ENCODE data around the gene PTTG1IP. TPM values are rescaled to one million over a fixed set of nuclear protein-coding genes. Genes with fewer than 3 reads are reported as not detected.
A peak's percentile ranks its signal among the peaks of the same experiment; 100 is the strongest.

PTTG1IP gene
- total RNA-seq, 1 experiment from 2014 or later = 558 TPM

DNA sequence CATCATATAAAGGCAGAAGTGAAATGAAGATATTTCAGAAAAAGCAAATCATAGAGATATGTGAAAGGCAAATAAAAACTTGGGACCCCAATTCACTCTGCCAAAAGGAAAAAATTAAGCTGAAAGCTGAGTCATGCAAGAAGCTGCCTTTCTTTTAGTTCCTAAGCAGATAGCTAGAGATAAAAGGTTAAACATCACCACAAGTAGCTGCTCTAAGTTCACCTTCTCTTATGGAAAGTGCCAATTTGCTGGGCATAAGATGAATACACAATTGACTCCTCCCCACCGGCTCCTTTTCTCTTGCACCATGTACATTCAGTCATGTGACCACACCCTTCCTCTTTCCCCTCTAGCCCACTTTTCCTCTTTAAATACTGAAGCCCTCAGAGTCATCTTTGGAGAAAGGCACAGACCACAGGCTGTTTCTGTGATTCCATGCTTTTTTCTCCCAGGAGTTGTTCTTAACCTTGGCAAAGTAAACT is 50.3 kb downstream of the PTTG1IP start:
- DNase-seq (ENCODE audit: low read depth) = no peak

- no peak for DNase-seq (ENCODE audit: low read depth)
These were observed 50.9 kb downstream of the PTTG1IP start for GRCh38 chr21:44822484-44823178.

DNA sequence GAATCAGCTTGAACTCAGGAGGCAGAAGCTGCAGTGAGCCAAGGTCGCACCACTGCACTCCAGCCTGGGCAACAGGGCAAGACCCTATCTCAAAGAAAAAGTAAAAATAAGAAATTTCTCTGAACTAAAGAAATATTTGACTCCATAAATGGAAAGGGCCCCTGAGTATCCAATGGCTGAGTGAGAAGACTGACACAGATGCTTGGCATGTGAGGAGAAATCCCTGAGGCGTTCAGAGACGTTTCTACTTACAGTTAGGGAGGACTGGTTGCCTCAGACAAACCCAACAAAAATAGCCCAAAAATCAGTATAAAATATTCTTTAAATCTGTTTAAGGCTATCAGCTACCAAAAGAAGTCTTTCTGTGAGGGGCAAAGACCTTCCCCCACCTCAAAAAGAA is 52.6 kb downstream of the PTTG1IP start:
- peak; percentile 70 for DNase-seq (ENCODE audit: low read depth)

DNA sequence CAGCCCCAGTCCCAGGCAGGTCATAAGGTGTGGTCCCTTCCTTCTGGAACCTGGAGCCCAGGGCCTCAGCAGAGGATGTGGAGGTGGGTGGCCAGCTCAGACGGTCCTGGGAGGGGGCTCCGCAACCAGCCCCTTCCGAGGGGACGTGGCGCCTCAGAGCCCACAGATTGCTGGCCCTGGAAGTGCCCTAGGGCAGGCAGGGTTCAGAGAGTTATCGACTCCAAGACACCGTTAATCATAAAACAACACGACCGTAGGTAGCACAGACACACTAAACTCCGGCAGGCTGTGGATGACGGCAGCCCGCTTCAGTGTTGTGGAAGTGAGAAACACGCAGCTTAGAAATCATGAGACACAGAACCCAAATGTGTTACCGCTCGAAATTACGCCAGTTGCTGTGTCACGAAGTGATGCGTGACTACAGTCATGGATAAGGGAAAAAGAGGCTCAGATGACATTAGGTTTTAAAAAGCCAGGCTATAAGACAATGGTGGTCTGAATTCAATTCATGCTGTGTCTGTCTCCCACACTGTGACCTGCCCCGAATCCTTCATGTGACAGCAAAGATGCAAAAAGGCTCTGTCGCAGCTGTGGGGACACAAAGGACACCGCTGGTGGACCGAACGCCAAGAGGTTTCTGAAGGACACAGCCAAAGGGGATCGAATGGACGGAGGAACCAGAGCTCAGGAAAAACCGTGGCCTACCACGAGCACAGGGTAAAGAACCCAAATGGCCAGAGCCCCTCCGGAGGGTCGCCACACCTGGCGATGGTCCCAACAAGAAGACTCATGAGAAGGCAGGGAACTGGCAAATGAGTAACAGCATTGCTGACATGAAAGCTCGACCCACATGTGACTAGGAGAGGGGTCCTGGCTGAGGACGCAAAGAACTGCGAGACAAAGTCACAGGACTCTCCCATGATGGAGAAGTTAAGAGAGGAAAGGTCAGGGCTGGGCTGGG is 53.9 kb downstream of the PTTG1IP start:
- DNase-seq (ENCODE audit: low read depth) = no peak

- no peak for DNase-seq (ENCODE audit: low read depth)
These were observed 54.9 kb downstream of the PTTG1IP start for GRCh38 chr21:44818640-44819011.

DNA sequence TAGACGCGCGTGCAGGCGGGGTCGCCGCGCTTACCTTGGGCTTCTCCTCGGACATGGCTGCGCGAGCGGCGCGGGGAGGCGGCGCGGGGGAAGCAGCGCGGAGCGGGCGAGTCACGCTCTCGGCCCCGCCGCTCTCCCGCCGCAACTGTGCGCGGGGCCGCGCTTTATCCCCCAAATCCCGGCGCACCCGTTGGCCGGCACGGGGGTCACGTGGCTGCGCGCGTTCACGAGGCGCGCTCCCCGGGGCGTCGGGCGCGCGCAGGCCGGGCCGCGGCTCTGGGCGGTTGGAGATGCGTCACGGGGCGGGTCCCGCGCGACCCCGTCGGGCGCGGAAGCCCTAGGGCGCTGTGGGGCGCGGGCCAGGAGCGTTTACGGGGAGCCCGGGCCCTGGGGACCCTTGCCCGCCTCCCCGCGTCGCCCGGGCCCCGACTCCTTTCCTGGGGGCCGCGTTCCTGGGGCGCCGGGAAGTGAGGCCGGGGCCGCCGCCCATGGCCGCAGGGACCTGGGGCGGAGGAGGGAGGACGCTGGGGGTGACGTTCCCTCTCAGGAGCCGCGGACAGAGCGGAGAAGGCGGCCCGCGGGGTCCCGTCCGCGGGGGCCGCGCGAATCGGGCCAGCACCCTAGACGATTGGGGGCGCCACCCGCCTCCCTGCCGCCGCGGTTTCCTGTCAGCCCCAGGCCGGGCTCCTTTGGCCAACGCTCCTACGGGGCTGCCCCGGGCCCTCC is 55.4 kb downstream of the PTTG1IP start, which contains the start of gene SUMO3:
Gene SUMO3 (minus strand): TSS at position 149 of the 726 bp plus-strand sequence. CDS start 94 bp downstream, at position 55.
- DNase-seq (ENCODE audit: low read depth) = peak; percentile 76

DNA sequence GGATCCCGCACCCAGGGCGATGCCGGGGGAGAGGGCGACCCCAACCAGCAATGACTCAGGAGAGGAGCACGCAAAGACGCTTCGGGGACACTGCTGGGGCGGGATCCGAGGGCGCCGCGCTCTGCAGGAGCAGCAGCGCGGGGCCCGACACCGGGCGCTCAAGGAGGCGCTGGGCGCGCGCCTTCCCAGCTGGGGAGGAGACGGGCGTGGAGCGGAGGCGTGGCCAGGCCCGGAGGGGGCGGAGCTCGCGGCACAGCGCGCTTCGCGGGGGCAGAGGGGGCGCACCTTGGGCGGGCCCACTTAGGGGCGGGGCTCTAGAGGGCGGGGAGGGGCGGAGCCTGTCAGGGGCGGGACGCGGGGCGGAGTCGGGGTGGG is 56.0 kb downstream of the PTTG1IP start:
- DNase-seq (ENCODE audit: low read depth) = peak; percentile 61

DNA sequence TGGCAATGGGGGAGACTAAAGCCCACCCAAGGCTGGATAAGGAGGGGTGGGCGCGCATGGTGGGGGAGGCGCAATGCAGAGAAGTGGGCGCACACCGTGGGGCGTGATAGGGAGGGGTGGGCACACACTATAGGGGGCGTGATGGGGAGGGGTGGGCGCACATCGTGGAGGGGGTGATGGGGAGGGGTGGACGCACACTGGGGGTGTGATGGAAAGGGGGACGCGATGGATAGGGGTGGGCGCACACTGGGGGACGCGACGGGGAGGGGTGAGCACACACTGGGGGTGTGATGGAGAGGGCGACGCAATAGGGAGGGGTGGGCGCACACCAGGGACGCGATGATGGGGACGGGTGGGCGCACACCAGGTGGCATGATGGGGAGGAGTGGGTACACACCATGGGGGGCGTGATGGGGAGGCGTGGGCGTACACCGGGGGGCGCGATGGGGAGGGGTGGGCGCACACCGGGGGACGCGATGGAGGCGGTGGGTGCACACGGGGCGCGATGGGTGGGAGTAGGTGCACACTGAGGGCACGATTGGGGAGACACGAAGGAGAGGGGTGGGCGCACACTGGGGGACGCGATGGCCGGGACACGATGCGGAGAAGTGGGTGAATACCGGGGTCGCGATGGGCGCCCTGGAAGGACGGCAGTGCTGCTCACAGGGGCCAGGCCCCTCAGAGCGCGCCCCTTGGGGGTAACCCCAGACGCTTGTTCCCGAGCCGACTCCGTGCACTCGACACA is 56.6 kb downstream of the PTTG1IP start:
- no peak for DNase-seq (ENCODE audit: low read depth)

DNA sequence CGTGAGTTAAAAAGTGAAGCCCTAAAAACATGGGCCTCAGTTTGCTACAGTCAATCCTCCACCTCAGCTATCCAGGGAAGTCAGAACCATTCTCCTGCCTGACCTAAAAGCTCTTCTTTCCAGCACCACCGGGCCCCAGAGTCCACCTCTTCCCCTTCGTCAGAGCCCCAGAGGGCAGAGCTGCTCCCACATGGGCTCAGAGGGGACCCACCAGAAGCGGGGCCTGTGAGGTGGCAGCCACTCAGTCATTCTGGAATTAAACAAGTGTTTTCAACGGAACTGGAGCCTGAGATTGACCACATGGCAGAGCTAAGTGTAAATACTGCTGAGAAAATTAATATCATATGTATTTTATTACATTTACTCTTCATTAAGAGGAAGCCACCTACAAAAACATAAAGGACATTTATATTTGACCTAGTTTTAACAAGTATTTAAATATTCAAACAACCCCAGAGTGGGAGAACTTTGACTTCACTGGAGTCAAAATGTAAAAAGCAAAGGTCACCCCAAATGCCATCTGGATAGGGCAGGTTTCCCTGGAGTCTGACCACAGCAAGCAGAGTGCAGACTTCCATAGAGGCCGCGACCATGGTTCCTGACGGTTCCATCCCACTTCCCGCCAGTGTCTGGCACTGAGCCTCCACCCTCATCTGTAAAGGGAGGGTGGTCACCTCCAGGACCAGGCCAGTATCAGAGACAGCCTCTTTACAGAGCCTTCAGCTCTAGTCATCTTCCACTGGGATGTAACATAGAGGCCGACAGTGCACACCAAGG is 57.5 kb downstream of the PTTG1IP start:
- peak; percentile 45 for DNase-seq (ENCODE audit: low read depth)

- DNase-seq (ENCODE audit: low read depth) = no peak
These were observed 58.3 kb downstream of the PTTG1IP start for GRCh38 chr21:44815225-44815624.

- no peak for DNase-seq (ENCODE audit: low read depth)
These were observed 58.9 kb downstream of the PTTG1IP start for GRCh38 chr21:44814498-44815023.

GRCh38 chr21:44813727-44814126 is 59.8 kb downstream of the PTTG1IP start:
- DNase-seq (ENCODE audit: low read depth) = no peak

DNA sequence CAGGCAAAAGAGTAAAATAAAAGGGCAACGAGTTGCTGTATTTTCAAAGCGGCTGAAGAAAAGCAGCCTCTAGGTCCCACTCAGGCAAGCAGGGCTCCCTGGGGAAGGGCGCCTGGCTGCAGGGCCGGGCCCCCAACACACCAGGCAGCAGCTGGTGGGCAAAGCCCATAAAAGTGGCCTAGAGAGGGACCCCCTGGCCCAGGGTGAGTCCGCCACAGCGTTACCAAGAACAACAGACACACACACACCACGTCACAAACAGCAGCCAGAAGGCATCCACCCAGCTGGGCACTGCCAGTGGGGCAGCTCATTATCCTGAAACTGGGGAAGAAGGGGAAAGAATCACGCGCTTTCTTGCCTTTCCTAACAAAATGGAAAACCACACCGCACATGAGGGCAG is 60.3 kb downstream of the PTTG1IP start:
- no peak for DNase-seq (ENCODE audit: low read depth)

DNA sequence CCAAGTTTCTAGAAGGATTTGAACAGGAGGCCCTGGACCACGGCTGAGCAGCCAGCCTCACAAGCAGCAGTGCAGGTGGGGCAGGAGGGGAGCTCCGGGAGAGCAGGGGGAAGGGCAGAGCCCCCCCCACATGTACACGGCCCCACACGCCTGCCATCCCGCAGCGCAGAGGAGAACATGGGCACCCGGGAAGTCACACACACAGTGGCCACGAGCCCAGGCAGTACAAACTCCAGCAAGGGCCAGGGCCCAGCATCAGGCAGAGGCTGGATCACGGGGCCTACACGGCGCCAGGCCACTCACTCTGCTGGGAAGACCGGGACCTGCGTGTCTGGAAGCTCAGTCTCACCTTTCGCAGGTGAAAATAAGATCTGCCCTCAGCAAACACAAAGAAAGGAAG is 60.9 kb downstream of the PTTG1IP start:
- no peak for DNase-seq (ENCODE audit: low read depth)

DNA sequence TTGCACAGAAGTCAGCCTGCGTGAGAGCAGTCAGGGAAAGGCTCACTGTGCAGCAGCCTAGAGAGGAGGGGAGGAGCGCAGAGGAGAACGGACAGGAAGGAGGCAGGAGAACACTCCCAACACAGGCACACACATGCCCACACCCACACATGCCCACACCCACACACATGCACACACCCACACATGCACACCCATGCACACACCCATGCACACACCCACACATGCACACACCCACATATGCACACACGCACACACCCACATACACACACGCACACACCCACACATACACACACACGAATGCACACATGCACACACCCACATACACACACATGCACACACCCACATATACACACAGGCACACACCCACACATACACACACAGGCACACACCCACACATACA is 62.7 kb downstream of the PTTG1IP start:
- DNase-seq (ENCODE audit: low read depth) = no peak

GRCh38 chr21:44805859-44806258 is 67.6 kb downstream of the PTTG1IP start:
- no peak for DNase-seq (ENCODE audit: low read depth)

DNA sequence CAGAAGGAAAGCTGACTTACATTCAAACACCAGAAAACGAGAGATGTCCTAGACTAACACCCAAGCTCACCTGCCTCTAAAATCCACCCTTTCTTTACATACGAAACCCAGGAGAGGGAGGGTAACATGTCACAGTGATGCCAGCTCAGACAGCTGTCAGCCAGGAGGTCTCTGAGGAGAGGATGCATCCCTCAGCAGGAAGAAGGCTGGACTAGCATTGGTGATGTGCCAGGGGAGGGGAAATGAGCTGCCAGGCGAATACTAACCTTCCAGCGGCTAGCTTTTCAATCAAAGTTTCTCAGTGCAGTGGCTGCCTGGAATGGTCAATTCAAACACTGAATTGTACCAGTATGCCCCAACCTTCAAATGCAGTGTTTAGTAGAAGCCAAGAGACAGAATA is 68.3 kb downstream of the PTTG1IP start:
- no peak for DNase-seq (ENCODE audit: low read depth)

DNA sequence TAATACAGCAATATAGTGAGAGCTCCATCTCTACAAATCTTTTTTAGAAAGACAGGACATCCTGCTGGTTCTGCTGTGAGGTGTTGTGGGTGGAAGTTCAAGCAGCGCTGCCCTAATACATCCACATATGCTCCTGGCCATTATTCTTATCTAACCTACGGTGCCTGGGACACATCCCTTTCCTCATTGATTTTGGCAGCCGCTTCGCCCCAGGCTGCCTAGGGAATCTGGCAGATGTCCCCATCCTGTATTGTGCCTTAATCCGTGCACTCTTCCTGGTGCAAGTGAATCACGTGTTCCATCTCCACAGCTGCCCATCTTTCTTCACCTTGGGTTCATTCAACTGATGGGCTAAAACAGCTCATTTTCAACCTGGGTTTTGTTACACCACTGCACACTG is 68.7 kb downstream of the PTTG1IP start:
- no peak for DNase-seq (ENCODE audit: low read depth)

DNA sequence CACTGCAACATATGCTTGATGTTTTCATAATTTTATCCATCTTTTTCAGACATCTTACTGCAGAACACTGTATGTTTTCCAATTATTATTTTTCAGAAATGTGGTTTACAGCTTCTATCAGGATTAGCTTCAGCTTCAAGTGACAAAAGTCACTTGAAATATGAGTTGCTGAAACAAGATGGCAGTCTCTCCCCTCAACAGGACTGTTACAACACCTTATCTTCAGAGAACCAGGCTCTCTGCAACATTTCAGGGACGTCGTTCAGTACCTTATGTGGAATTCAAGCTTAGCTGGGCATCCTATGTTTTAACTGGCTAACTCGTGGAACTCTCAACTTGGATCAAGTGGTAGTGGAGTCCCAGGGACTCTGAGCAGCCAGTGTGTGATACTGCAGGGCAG is 69.8 kb downstream of the PTTG1IP start:
- DNase-seq (ENCODE audit: low read depth) = no peak

- peak; percentile 25 for DNase-seq (ENCODE audit: low read depth)
These were observed 70.9 kb downstream of the PTTG1IP start for GRCh38 chr21:44802396-44803153.

Data from M059J (cell line).